ENCODE data around the gene ACTL8. TPM values are rescaled to one million over a fixed set of nuclear protein-coding genes. Genes with fewer than 3 reads are reported as not detected.

The ACTL8 gene
- total RNA-seq (not detected), polyA plus RNA-seq (not detected)

- Histone ChIP-seq H3K27ac (ENCODE audit: low read depth) (no peak within 1 kb of the TSS), H3K36me3 (ENCODE audit: insufficient read depth) (no peaks in the 10 kb centered on the region), H3K4me3 (ENCODE audit: low read depth, low read length) (no peak within 1 kb of the TSS), H3K4me1 (ENCODE audit: insufficient read depth) (no peaks in the 10 kb centered on the region)
- DNase-seq (ENCODE audit: extremely low spot score): no peak
- WGBS: 60% methylated on average over 12 of the region's 12 CpGs
Measured at GRCh38 chr1:17755120-17755519, at the start of gene ACTL8. Gene ACTL8, plus strand, starts transcription at chr1:17755333. Its CDS starts 67,676 bp downstream, at chr1:17823009.

GRCh38 chr1:17706445-17706844 is 48.7 kb upstream of the ACTL8 start:
- no peak for DNase-seq (ENCODE audit: extremely low spot score)
- Histone ChIP-seq H3K27ac (ENCODE audit: low read depth) (no peak overlapping the region), H3K4me3 (ENCODE audit: low read depth, low read length) (no peak overlapping the region), H3K4me1 (ENCODE audit: insufficient read depth) (no peaks in the 10 kb centered on the region), H3K36me3 (ENCODE audit: insufficient read depth) (no peaks in the 10 kb centered on the region)
- 53% methylated on average over 10 of the region's 10 CpGs for WGBS

GRCh38 chr1:17709981-17710380 is 45.2 kb upstream of the ACTL8 start:
- no peaks in the 10 kb centered on the region for H3K4me1 ChIP-seq (ENCODE audit: insufficient read depth)
- H3K4me3 ChIP-seq (ENCODE audit: low read depth, low read length): no peak overlapping the region
- WGBS: 90% methylated on average over 3 of the region's 3 CpGs
- H3K27ac ChIP-seq (ENCODE audit: low read depth): no peak overlapping the region
- no peak for DNase-seq (ENCODE audit: extremely low spot score)
- no peaks in the 10 kb centered on the region for H3K36me3 ChIP-seq (ENCODE audit: insufficient read depth)

GRCh38 chr1:17710889-17711576 is 44.1 kb upstream of the ACTL8 start:
- 81% methylated on average over 4 of the region's 4 CpGs for WGBS
- H3K27ac ChIP-seq (ENCODE audit: low read depth): no peak overlapping the region

DNA sequence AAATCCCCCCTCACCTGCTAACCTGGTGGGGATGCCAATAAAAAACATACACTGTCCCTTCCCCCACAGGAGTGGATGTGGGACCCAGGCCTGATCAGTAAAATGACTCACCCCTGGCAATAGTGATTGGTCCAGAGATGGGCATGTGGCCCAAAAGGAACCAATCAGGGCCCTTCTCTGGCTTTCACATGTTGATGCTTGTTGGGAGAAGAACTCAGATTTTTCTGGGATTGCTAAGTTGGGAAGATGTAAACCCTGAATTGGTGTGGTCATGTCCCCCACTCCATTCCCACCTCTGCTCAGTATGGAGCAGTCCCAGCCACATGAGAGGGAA is 43.6 kb upstream of the ACTL8 start:
- Histone ChIP-seq H3K4me1 (ENCODE audit: insufficient read depth) (no peaks in the 10 kb centered on the region), H3K36me3 (ENCODE audit: insufficient read depth) (no peaks in the 10 kb centered on the region), H3K4me3 (ENCODE audit: low read depth, low read length) (no peak overlapping the region), H3K27ac (ENCODE audit: low read depth) (no peak overlapping the region)
- DNase-seq (ENCODE audit: extremely low spot score): no peak

More at GRCh38 chr1:17710889-17711576, 44.1 kb upstream of the ACTL8 start:
- DNase-seq (ENCODE audit: extremely low spot score): no peak
- no peaks in the 10 kb centered on the region for H3K36me3 ChIP-seq (ENCODE audit: insufficient read depth)
- H3K4me1 ChIP-seq (ENCODE audit: insufficient read depth): no peaks in the 10 kb centered on the region
- no peak overlapping the region for H3K4me3 ChIP-seq (ENCODE audit: low read depth, low read length)

DNA sequence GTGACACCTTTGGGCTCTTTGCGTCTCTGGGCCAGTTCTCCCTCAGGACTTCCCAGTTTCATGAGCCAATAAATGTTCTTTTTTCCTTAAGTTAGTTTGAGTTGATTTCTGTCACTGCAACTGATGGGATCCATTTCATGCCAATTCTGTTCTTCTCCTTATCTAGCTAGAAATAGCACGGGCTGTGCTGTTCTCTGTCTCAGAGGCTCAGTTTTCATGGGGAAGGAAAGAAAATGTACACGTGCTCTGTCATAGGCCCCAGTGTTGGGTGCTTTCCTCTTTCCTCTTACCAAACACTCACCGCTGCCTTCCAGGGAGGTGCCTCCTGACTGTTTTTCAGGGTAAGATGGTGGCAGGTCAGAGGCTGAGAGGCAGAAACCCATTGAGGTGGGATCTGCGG is 43.2 kb upstream of the ACTL8 start:
- no peaks in the 10 kb centered on the region for H3K4me1 ChIP-seq (ENCODE audit: insufficient read depth)
- no peak overlapping the region for H3K27ac ChIP-seq (ENCODE audit: low read depth)
- DNase-seq (ENCODE audit: extremely low spot score): no peak
- WGBS: 75% methylated on average over 5 of the region's 5 CpGs
- H3K36me3 ChIP-seq (ENCODE audit: insufficient read depth): no peaks in the 10 kb centered on the region
- H3K4me3 ChIP-seq (ENCODE audit: low read depth, low read length): no peak overlapping the region

- no peak overlapping the region for H3K4me3 ChIP-seq (ENCODE audit: low read depth, low read length)
- H3K36me3 ChIP-seq (ENCODE audit: insufficient read depth): no peaks in the 10 kb centered on the region
- WGBS: 66% methylated on average over 5 of the region's 5 CpGs
- no peak overlapping the region for H3K27ac ChIP-seq (ENCODE audit: low read depth)
- no peak for DNase-seq (ENCODE audit: extremely low spot score)
- H3K4me1 ChIP-seq (ENCODE audit: insufficient read depth): no peaks in the 10 kb centered on the region
Measured at GRCh38 chr1:17713993-17714392, 41.1 kb upstream of the ACTL8 start.

DNA sequence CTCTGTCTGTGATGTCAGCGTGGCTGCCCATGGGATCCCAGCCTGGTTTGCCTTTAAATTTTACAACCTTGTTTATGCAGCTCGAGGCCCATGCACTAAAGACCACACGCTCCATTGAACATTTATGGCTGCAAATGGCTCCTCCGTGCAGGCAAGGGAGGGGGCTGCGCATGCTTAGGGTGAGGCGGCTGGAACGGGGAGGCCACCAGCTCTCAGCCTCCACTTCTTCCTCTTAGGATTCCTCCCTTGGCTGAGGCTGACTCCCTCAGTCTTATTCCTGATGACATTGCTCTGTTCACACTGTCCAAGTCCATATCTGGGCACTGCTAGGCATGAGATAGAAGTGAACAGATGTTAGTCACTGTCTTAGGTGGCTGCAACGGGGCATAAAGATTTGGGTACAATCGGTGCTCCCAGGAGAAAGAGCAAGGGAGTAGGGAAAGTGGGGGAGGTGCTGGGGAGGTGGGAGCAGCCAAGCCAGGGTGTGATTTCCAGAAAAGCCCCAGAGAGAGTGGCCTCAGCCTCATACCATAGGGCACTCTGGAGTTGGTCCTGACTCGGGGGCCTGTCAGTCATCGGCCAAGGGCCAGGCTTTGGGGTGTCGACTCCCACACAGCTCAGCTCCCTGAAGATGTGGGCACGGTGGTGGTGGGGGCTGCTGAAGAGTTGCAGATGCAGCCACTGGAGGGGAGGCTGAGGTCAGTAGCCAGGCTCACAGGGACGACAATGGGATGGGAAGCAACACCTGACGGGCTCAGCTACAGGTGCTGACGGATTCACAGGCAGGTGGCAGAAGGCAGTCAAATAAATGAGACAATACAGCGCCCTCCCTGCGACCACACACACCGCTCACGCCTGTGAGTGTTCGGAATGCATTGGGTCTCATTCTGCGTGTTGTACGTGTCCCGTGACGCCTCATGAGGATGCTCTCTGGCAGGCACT is 37.3 kb upstream of the ACTL8 start:
- no peaks in the 10 kb centered on the region for H3K4me1 ChIP-seq (ENCODE audit: insufficient read depth)
- no peak for DNase-seq (ENCODE audit: extremely low spot score)
- H3K4me3 ChIP-seq (ENCODE audit: low read depth, low read length): no peak overlapping the region
- H3K36me3 ChIP-seq (ENCODE audit: insufficient read depth): no peaks in the 10 kb centered on the region
- WGBS: 62% methylated on average over 25 of the region's 25 CpGs
- H3K27ac ChIP-seq (ENCODE audit: low read depth): no peak overlapping the region

- Histone ChIP-seq H3K4me3 (ENCODE audit: low read depth, low read length) (no peak overlapping the region), H3K27ac (ENCODE audit: low read depth) (no peak overlapping the region), H3K36me3 (ENCODE audit: insufficient read depth) (no peaks in the 10 kb centered on the region), H3K4me1 (ENCODE audit: insufficient read depth) (no peaks in the 10 kb centered on the region)
- DNase-seq (ENCODE audit: extremely low spot score): no peak
- WGBS: 87% methylated on average over 5 of the region's 5 CpGs
Measured at GRCh38 chr1:17719874-17720273, 35.3 kb upstream of the ACTL8 start.

- DNase-seq (ENCODE audit: extremely low spot score): no peak
- no peaks in the 10 kb centered on the region for H3K36me3 ChIP-seq (ENCODE audit: insufficient read depth)
- 95% methylated on average over 2 of the region's 2 CpGs for WGBS
- no peak overlapping the region for H3K27ac ChIP-seq (ENCODE audit: low read depth)
- H3K4me1 ChIP-seq (ENCODE audit: insufficient read depth): no peaks in the 10 kb centered on the region
- no peak overlapping the region for H3K4me3 ChIP-seq (ENCODE audit: low read depth, low read length)
Measured at GRCh38 chr1:17721444-17721843, 33.7 kb upstream of the ACTL8 start.

DNA sequence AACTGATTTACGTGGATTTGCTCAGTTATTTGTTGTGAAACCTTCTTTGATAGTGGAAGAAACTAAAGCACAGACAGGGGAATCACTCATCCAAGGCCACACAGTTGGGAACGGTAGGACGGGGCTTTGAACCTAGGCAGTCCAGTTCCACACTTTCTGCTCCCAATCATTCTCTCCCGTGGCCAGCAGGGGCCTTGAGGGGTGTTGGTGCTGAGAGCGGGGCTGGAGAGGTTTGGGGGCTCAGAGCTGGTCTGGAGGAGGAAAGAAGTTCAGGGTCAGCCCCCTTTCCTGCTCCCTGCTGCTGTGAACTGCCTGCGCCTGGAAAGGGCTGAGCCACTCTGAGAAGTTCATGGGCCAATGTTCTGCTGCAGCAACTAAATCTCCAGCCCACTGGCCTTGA is 31.4 kb upstream of the ACTL8 start:
- DNase-seq (ENCODE audit: extremely low spot score): no peak
- WGBS: 44% methylated on average over 6 of the region's 6 CpGs
- H3K4me1 ChIP-seq (ENCODE audit: insufficient read depth): no peaks in the 10 kb centered on the region
- H3K4me3 ChIP-seq (ENCODE audit: low read depth, low read length): no peak overlapping the region
- no peak overlapping the region for H3K27ac ChIP-seq (ENCODE audit: low read depth)
- H3K36me3 ChIP-seq (ENCODE audit: insufficient read depth): no peaks in the 10 kb centered on the region

GRCh38 chr1:17724150-17724549 is 31.0 kb upstream of the ACTL8 start:
- Histone ChIP-seq H3K4me3 (ENCODE audit: low read depth, low read length) (no peak overlapping the region), H3K27ac (ENCODE audit: low read depth) (no peak overlapping the region), H3K36me3 (ENCODE audit: insufficient read depth) (no peaks in the 10 kb centered on the region), H3K4me1 (ENCODE audit: insufficient read depth) (no peaks in the 10 kb centered on the region)
- WGBS: 77% methylated on average over 6 of the region's 6 CpGs
- no peak for DNase-seq (ENCODE audit: extremely low spot score)

DNA sequence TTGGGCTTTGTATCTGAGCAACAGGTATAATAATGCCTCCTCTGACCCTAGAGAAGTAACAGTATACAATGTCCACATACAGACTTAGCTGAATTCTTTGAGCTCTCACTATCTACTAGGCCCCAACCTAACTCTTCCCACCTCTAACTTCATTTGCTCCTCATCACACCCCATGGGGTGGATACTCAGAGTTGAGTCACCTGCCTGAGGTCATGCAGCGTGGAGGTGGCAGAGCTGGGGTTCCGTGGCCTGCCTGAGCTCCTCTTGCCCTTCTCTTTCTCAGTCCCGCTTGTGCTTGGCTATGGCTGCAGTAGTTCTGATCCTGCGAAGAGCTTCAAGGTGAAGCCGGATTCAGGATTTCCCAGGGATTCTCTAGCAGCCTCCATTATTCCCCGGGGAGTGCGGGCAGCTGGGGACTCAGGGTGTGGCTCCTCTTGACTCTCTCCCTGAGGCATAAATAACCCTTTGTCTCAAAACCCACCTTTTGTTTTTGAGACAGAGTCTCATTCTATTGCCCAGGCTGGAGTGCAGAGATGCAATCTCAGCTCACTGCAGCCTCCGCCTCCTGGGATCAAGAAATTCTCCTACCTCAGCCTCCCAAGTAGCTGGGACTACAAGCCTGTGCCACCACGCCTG is 29.9 kb upstream of the ACTL8 start:
- no peak overlapping the region for H3K4me3 ChIP-seq (ENCODE audit: low read depth, low read length)
- no peak overlapping the region for H3K27ac ChIP-seq (ENCODE audit: low read depth)
- no peak for DNase-seq (ENCODE audit: extremely low spot score)
- no peaks in the 10 kb centered on the region for H3K36me3 ChIP-seq (ENCODE audit: insufficient read depth)
- no peaks in the 10 kb centered on the region for H3K4me1 ChIP-seq (ENCODE audit: insufficient read depth)
- 89% methylated on average over 9 of the region's 9 CpGs for WGBS

Data from urinary bladder (tissue), 4 donors.